ENCODE measurements around the gene TAAR8. TPM values are rescaled to one million over a fixed set of nuclear protein-coding genes. Genes with fewer than 3 reads are reported as not detected.
A peak's percentile ranks its signal among the peaks of the same experiment; 100 is the strongest.
"Not testable (repeated sequence)": the region's sequence is repeated elsewhere in the genome, so short reads cannot be mapped to it uniquely, and the experiment has no call there.

Gene TAAR8
- total RNA-seq = not detected in 2 replicates
- polyA plus RNA-seq (2012) = not detected

GRCh38 chr6:132552372-132552771, at the start of gene TAAR8:
Gene TAAR8, plus strand, starts transcription at chr6:132552672. Its CDS starts 21 bp downstream, at chr6:132552693.
- no peak for DNase-seq (ENCODE audit: low read depth)

GRCh38 chr6:132504757-132505156, 47.7 kb upstream of the TAAR8 start:
- no peak for DNase-seq (ENCODE audit: low read depth)

GRCh38 chr6:132505158-132505557, 47.3 kb upstream of the TAAR8 start:
- DNase-seq (ENCODE audit: low read depth) = peak; percentile 38

GRCh38 chr6:132506461-132506860, 46.0 kb upstream of the TAAR8 start:
- DNase-seq (ENCODE audit: low read depth) = no peak

DNA sequence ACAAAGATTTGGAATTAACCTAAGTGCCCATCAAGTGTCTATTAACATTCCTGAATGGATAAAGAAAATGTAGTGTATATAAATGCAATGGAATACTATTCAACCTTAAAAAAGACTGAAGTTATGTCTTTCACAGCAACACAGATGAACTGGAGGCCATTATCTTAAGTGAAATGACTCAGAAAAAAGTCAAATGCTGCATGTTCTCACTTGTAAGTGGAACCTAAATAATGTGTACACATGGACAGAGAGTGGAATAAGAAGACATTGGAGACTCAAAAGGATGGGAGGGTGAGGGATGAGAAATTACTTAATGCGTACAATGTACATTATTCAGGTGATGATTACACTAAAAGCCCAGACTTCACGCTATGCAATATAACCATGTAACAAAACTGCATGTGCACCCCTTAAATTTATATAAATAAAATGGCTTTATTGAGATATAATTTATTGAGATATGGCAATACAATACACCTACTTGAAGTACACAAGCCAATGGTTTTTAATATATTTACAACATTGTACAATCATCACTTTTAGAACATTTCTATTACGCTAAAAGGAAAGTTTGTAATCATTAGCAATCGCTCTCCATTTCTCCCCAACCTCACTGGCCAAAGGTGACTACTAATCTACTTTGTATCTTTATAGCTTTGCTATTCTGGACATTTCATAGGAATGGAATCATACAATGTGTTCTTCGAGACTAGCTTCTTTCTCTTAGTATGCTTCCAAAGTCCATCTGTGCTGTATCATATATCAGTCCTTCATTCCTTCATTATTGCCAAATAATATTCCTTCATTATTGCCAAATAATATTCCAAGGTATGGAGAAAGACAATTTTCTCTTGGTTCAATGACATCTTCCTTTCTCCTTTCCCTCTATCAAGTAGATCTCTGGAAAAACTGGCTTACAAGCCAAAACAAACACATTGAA, 45.3 kb upstream of the TAAR8 start:
- DNase-seq (ENCODE audit: low read depth) = no peak

DNA sequence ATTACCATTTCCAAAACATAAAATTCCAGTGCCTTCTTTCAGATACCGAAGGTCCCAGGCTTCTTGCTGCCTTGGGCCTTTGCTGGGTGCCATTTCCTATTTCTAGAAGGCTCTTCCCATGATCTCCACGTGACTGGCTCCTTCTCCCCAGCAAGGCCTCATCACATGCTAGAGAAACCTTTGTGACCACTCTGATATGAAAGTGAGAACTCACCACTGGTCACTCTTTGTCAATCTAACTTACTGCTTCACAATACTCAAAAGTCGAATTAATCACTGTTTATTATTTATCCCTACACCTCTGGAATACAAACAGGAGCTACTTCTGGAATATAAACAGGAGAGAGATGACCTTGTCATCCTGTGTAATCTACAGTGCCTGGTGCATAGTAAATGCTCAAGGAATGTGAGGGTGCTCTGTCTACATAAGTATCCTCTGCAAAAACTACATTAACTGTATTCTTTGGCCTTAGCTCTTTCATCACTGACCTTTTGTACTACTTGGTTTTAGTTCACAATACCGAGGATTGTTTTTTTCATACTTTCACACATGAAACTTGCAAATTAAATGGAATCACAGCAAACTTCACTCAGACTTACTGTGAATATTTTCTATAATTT, 41.2 kb upstream of the TAAR8 start:
- DNase-seq (ENCODE audit: low read depth) = peak; percentile 28

DNA sequence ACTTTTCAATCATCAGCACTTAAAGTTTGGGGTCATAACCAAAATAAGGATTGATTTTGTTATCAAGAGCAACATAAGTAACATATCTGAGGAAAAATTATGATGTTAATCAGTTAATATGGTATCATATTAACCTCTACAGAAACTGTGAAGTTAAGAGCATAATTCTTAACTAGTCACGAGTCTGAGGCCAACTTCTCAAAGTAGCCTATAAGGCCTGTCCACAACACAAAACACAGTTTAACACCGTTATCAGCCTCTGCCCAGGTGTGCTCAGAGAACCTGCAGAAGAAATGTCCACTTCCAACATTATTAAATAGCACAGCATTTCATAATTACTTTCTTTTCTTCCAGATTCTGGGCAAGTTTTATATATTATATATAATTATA, 40.6 kb upstream of the TAAR8 start:
- DNase-seq (ENCODE audit: low read depth) = no peak

- no peak for DNase-seq (ENCODE audit: low read depth)
Observed at GRCh38 chr6:132512342-132512637, 40.2 kb upstream of the TAAR8 start.

- DNase-seq (ENCODE audit: low read depth) = peak; percentile 94
Observed at GRCh38 chr6:132512638-132513632, 39.5 kb upstream of the TAAR8 start, which contains the start of gene STX7. Gene STX7, minus strand, starts transcription at chr6:132513116. Its CDS starts 9,586 bp downstream, at chr6:132503530.

GRCh38 chr6:132513831-132514545, 38.5 kb upstream of the TAAR8 start:
- DNase-seq (ENCODE audit: low read depth) = no peak

DNA sequence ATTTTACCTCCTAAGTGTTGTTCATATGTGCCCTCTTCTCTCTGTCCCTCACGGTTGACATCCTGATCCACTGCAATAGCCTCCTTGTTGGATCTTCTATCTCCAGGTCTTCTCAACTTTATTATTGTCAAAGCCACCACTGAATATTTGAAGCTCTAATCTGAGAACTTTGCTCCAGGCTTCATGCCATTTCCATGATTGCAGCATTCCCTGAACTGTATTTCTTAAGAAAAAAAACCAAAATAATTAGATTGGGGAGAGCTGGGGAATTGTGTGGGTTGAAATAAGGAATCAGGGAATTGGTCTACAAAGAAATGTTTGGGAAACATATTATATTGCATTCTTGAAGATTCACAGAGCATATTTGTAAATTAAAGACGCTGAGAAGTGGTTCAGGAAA, 37.1 kb upstream of the TAAR8 start:
- no peak for DNase-seq (ENCODE audit: low read depth)

GRCh38 chr6:132520953-132521352, 31.5 kb upstream of the TAAR8 start:
- DNase-seq (ENCODE audit: low read depth) = no peak

DNA sequence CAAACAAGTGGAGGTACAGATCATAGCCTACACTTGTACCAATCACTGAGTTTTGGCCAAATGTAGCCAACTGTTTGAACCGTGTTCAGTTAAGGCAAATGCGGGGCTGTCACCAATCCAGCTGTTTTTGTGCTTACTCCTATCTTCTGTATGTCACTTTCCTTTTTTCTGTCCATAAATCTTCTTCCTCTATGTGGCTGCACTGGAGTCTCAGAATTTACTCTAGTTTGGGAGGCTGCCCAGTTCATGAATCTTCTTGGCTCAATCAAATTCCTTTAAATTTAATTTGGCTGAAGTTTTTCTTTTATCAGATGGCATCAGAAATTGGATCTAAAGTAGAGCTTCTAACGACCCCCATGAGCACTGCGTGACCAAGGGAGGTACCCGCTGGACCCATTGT, 27.8 kb upstream of the TAAR8 start:
- no peak for DNase-seq (ENCODE audit: low read depth)

- no peak for DNase-seq (ENCODE audit: low read depth)
Observed at GRCh38 chr6:132525866-132526265, 26.6 kb upstream of the TAAR8 start.

GRCh38 chr6:132526461-132526860, 26.0 kb upstream of the TAAR8 start:
- DNase-seq (ENCODE audit: low read depth) = no peak

DNA sequence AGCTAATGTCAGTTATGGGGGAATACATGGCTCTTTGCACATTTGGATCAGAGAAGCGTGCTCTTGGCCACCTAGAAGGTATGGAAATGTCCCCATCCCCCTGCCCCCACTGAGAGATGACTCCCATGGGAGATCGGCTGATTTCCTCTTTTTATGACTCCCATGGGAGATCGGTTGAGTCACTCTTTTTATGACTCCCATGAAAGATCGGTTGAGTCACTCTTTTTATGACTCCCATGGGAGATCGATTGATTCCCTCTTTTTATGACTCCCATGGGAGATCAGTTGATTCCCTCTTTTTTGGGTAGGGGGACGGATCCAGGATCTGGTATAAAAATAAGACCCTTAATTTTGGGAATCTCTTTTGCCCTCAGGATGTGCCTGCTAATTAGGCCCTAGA, 24.7 kb upstream of the TAAR8 start:
- DNase-seq (ENCODE audit: low read depth) = no peak

GRCh38 chr6:132530293-132530974, 22.0 kb upstream of the TAAR8 start:
- peak; percentile 75 for DNase-seq (ENCODE audit: low read depth)

DNA sequence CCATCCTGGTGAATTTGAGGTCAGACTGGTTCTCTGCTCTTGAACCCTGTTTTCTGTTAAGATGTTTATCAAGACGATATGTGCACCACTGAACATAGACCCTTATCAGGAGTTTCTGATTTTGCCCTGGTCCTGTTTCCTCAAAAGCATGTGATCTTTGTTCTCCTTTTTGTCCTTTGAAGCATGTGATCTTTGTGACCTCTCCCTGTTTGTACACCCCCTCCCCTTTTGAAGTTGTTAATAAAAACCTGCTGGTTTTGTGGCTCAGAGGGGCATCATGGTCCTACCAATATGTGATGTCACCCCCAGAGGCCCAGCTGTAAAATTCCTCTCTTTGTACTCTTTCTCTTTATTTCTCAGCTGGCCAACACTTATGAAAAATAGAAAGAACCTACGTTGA, 17.9 kb upstream of the TAAR8 start:
- not testable (repeated sequence) for DNase-seq (ENCODE audit: low read depth)

DNA sequence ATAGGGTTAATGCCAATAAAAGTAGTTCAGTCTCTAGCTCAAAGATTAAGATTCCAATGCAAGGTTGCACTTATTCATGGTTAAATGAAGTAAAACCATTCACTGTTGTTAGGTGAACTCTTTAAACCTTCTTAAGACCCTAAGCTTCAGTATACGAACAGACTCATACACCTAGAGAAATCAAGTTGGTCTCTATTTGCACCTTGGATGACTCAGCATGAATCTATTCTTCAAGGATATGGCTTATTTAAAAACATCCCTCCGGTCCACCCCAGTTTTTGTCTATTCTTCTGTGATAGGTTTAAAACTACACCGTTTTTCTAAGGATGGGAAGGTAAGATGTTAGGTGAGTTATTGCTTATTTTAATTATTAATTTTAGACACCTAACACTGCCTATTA, 15.3 kb upstream of the TAAR8 start:
- no peak for DNase-seq (ENCODE audit: low read depth)

DNA sequence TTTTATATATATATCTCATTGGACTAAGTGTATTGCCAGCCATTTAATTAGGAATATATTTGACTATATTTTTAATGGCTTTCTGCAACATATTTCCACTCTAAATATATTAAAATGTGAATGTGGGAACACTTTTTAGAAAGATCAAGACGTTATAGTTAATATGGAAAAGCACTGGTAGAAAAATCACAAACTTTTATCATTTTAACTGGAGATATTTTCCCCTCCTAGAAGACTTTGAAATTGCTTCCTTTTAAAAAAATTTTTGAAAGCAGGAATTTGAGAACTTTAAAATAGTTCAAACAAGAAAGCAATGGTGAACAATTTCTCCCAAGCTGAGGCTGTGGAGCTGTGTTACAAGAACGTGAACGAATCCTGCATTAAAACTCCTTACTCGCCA, 14.5 kb upstream of the TAAR8 start, which contains the start of gene TAAR9:
TAAR9 (plus strand) TSS at position 301 of the 400 bp plus-strand sequence; CDS start at position 314, 13 bp downstream.
- no peak for DNase-seq (ENCODE audit: low read depth)

All from myocyte (in vitro differentiated cells).